Stimulated activated CD8-positive, alpha-beta memory T cell treated with anti-CD3 and anti-CD28 coated beads, Interleukin-2, amount 100 ng/mL, for 48 hours (primary cell): ENCODE measurements around the gene PSG2.
"Not testable (repeated sequence)": the region's sequence is repeated elsewhere in the genome, so short reads cannot be mapped to it uniquely, and the experiment has no call there.

ENCODE experiments used
- DNase-seq, 2 donors: peaks; one replicate each; pipeline ENCODE4 v3.0.0-alpha.2; 2020; ENCODE audit warnings: low read depth in 2 of 2

The PSG2 gene

DNA sequence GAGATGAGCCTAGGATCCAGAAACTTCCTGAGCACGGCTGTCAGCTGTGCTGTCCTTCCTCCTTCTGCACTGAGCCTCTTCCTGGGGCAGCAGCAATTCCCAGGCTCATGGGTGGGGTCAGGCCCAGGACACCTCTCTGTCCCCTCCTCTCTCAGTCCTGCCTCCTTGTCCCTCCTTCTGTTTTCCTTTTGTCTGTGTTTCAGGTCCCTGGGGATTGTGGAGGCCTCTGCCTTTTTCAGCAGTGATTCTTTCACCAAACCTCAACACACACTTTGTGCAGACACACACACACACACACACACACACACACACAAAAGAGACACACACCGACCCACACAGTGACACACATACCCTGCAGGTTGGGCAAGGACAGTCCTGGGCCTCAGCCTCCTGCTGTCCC lies at the start of gene PSG2:
PSG2 (minus strand) TSS at position 101 of the 400 bp plus-strand sequence. CDS start 132 bp downstream, outside the sequence.
- DNase-seq, result not testable (repeated sequence)

DNA sequence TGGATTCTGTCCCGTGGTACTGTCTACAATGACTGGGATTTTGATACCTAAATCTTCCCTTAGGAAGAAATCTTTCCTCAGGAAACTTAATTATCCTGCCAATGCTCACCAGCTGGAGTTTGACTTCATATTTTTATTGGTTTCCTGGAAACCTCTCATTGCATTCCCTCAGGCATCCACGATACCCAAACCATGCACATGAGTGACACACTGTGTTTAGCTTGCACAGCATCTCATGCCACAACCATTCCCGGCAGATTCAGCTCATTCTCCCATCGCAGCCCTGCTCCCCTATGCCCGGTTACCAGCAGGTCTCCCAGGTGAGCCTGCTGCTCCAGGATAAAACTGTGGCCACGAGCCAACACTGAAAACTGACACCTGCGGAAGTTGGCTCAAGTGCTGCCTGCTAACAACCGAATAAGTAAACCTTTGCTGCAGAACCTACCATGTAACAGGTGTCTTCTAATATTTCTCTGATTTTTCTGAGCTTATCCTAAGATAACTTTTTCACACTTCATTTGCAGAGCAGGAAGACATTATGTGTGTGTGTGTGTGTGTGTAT lies 48.9 kb upstream of the PSG2 start:
- not testable (repeated sequence) for DNase-seq

DNA sequence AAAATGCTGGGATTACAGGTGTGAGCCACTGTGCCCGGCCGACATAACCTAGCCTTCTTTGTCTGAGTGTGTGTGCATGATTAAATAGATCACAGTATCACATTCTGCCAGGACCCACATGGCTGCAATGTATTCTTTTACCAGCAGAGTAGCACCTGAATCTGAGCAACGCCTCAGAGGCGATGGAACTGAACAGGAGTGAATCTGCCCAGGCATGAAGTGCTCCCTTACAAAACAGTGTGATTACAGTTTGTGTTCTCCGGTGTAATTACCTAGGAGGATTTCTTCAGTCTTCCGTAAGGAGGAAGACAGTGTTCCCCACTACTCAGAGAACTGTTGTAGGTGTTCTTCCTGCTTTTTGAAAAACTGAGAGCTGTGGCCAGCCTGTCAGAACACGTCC lies 46.7 kb upstream of the PSG2 start:
- DNase-seq, result not testable (repeated sequence)

DNA sequence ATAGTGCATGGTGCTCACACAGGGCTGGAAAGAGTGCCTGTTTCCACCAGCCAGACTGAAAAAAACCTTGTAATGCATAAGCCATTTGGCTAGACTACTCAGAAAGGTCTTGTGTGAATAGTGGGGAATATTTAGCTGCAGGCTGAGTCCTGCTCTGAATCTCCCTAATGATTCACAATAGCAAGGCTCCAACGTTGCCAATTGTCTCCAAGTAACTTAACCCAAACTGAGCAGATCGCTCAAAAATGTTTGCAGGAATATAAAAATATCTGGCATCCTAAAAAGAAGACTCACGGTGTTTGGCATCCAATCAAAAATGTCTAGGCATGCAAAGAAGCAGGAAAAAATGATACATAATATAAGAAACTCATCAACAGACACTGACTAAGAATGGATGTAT lies 44.8 kb upstream of the PSG2 start:
- not testable (repeated sequence) for DNase-seq

DNA sequence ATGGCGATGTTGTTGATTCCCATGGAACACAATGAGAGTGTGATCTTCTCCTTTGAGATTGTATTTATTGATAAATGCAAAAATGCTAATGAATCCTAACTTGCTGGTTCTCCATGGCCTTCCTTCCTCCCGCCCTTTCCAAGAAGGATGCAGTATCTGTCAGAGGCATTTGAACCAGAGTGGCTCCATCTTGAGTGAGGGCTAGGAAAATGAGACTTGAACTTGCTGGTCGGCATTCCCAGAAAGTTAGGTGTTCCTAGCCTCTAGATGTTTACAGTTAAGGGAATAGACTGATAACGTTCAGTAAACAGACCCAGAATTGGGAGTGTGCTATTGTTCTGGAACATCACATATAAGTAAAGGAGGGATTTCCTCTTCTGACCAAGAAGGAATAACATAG lies 44.2 kb upstream of the PSG2 start:
- no peak for DNase-seq

DNA sequence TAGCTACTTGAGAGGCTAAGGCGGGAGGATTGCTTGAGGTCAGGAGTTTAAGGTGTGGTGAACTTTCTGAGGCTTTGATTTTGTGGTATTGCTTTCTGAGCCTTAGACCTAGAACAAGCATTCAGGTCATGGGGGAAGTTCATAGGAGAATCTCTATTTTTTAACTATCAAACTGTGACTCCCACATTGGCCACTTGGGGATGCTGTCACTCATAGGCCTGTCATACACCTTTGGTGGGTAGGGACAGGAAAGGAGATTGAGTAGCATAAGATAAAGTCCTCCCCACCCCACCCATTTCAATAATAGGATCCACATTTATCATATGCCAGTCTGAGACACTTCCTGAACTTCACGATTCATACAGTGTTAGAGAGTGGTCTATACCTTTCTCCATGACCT lies 41.9 kb upstream of the PSG2 start:
- DNase-seq, result no peak

DNA sequence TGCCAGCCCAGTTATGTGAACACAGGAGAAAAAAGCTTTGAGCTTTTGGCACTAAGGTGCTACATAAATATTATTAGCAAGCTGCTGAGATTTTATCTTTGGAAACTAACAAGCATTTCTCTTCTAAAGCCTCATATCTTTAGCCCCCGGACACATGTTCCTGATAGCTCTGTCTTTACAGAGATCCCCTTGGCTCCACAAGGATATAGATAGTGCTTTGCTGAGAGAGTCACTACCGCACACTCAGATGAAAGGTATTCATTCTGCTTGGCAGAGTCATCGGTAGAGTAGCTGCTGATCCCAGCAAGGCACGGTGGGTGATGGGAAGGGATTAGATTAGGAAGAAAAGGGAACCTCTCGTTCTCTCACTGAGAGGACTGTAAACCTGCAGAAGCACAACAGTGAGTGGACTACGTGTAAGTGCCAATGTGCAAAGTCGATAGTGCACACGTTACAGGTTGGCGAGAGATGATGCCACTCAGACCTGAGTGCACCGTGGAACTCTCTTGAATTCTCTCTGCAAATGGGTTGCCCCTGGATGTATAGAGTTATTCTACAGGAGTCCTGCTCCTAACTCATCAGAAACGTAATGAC lies 38.0 kb upstream of the PSG2 start:
- not testable (repeated sequence) for DNase-seq

DNA sequence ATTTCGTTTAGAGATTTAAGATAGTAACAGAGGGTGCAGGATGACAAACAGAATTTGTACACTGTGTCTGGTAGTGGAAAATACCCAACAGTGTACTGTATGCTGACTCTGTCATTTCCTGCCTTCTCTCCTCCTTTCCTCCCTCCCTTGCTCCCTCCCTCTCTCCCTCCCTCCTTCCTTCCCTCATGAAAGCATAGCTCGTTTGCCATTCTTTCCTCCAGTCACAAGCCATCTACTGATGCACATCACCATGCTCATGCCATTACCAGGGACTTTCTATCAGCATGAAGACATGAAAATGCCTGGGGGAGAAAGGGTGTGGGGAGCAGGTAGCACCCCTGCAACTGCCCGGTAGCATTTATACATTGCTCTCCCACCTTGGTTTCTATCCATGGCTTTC lies 37.0 kb upstream of the PSG2 start:
- not testable (repeated sequence) for DNase-seq

DNA sequence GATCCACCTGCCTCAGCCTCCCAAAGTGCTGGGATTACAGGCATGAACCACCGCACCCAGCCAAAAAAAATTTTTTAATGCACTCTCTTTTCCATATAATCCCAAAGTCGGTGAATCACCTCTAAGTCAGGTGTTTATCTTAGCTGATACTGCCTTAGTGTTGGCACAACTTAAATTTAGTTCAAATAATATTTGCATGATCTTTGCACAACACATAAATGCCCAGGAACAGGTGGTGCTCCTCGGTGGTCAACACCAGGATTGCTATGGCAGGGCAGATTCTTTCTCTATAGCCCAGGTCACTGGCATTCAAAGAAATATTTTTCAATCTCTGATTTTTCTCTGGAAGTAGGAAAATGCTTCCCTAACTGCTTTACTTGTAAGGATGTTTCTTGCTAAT lies 33.9 kb upstream of the PSG2 start:
- DNase-seq, result not testable (repeated sequence)

DNA sequence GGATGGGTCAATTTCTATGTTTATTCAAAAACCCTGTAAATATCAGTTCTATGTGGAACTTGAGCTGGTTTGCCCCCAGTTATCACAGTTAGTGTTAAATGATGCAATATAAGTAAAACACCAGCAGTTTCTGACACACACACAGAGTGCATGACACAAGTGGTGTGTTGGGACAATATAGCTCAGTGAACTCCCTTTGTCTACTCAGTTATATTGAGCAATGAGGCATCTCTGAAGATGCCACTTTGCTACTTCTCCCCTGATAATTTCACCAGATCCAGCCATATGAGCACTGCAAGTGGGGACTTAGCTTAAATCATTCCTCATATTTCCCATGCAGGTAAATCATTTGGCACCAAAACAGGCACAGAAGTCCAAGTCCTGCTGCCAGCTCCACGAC lies 33.0 kb upstream of the PSG2 start:
- not testable (repeated sequence) for DNase-seq

DNA sequence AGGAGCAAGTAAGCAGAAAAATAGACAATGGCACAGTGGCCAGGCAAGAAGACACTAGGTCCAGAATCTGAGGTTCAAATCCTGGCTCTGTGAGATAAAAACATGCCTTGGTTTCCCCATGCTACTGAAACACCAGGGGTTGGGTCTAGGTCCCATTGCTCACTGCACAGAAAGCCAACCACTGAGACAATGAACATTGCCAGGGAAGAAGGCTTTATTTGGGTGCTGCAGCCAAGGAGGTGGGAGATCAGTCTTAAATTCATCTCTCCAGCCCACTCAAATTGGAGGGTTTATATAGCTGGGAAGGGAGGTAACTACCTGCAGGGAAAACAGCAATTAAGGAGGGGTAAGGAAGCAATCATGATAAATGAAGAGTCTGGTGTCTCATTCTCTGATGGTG lies 32.6 kb upstream of the PSG2 start:
- DNase-seq, result not testable (repeated sequence)

DNA sequence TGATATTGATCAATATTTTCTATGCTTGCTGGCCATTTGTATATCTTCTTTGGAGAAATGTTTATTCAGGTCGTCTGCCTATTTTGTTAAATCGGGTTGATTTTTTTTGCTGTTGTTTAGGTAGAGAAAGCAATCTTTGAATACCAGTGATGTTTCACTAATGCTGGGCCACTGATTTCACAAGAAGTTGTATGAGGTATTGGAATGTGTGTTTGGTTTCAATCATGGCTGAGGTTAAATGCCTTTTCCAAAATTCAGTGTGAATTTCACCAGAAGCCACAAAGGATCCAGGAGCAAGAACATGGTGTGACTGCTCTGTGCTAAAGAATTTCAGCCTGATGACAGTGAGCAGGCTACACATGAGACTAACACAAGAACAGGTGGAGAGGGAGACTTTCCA lies 32.1 kb upstream of the PSG2 start:
- not testable (repeated sequence) for DNase-seq

DNA sequence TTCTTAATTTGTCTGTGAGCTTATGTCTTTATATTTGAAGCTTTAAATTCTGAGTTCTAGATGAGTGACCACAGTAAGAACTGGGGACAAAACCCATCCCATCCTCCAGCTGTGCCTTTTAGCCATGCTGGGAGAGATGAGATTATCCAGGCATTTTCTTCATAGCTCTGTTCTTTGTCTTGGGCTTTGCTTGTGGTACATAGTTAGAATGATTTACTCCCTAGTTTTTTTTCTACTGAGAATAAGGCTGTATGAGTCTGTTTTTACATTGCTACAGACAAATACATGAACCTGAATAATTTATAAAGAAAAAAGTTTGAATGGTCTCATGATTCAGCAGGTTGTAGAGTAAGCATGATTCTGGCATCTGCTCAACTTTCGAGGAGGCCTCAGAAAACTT lies 24.9 kb upstream of the PSG2 start:
- DNase-seq, result not testable (repeated sequence)

DNA sequence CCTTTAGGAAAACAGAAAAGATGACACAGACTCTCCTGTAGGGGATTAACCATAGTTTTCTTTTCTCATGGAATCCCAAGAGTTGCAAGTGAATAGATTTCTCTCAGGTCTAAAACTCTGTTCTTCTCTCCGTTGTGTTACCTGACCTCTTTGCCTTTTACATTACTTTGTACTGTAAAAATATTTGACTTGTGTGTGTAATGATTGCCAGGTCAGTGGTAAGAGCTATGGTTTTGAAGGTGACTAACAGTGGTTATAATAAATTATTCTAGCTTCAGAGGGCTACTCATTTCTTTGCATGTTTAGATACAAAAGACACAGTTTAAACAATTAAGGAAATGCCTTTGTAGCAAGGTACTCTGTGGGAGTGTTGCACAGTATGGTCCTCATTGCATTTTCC lies 23.0 kb upstream of the PSG2 start:
- no peak for DNase-seq

DNA sequence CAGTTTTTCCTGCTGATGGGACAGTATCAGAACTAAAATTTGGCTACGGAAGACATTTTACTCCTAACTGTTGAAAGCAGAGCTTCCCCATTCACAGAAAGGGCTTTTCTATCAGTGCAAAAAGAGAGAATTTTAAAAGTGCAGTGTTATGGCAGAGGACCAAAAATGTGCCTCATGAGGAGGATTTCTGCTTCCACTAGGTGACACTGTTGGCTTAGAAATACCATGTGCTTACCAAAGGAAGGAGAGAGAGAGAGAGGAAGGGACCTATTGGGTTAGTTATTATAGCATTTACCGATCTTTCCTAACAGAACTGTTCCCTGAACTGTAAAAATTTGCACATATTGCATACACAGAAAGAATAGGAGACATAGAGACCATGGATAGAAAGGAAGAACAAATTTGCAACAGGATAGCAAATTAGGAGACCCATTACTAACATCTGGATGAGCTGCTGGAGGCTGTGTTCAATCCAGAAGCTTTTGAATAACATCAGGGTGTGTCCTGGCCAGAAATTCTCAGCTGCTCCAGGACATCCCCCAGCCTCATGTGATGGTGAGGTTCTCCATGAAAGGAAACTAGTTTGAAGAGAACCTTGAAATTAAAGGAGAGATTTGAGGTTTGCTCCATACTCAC lies 21.8 kb upstream of the PSG2 start:
- not testable (repeated sequence) for DNase-seq

DNA sequence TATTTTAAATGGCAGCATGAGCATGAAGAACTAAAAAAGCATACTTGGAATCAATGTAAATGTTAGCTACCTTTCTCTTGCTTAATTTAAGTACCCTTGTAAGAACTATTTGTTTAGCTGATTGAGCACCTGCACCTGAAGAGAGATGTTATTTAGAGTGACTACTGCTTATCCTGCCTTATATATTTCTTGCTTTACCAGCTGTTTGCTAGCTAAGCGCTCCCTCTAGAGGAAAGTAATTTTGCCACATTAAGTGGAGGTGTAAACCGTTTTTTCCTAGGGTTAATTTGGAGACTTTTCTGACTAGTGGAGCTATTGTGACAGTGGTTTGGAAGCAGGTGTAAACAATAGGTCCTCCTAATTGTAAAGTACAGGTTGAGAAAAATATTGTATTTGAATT lies 19.4 kb upstream of the PSG2 start:
- no peak for DNase-seq

DNA sequence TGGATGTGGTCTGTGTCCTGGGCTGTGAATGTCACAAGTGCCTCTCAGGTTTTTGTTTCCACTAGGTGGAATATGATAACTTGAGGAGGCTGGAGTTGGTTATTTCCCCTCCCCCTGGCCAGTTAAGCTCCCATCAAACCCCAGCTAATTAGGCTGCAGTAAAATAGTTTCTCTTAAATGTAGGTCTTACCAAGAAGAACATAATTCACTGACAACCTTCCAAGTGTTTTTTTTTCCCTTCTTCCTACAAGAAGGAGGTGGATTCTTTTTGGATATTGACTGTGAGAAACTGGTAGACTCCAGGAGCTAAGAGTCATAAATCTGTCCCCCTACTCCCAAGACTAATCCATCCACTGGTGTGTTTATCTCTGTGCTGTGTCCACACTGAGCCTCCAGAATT lies 15.9 kb upstream of the PSG2 start:
- DNase-seq, result not testable (repeated sequence)

DNA sequence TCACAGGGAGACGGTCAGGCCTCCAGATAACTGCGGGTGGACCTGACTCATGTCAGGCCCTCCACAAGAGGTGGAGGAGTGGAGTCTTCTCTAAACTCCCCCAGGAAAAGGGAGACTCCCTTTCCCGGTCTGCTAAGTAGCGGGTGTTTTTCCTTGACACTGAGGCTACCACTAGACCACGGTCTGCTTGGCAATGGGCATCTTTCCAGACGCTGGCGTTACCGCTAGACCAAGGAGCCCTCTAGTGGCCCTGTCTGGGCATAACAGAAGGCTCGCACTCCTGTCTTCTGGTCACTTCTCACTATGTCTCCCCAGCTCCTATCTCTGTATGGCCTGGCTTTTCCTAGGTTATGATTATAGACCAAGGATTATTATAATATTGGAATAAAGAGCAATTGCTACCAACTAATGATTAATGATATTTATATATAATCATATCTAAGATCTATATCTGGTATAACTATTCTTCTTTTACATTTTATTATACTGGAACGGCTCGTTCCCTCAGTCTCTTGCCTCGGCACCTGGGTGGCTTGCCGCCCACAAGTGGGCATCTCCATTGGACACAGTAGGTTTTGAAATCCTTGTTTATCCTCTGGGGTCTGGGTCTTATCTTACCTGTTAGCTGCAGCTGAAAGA lies 5.3 kb upstream of the PSG2 start:
- peak; percentile 2 to 19 for DNase-seq

DNA sequence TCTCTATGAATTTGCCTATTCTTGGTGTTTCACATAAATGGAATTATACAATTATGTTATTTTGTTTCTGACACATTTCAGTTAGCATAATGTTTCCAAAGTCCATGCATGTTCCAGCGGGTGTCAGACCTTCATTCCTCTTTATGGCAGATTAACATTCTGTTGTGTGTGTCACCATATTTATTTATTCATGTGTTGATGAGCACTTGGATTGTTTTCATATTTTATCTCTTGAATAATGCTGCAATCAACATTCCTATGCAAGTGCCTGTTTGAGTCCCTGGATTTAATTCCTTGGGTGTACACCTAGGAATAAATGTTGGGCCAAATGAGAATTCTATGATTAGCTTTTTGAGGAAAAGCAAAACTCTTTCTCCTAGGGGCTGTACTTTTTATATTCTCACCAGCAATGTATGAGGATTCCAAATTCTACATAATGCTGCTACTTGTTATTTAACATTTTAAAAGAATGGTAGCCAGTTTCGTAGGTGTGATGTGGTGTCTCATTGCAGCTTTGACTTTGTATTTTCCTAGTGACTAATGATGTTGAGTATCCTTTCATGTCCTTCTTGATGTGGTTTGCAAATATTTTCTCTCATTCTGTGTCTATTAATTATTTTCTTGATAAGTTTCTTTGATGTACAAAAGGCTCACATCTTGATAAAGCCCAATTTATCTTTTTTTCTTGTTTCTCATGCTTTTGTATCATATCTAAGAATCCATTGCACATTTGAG lies 3.5 kb upstream of the PSG2 start:
- DNase-seq, result not testable (repeated sequence)

DNA sequence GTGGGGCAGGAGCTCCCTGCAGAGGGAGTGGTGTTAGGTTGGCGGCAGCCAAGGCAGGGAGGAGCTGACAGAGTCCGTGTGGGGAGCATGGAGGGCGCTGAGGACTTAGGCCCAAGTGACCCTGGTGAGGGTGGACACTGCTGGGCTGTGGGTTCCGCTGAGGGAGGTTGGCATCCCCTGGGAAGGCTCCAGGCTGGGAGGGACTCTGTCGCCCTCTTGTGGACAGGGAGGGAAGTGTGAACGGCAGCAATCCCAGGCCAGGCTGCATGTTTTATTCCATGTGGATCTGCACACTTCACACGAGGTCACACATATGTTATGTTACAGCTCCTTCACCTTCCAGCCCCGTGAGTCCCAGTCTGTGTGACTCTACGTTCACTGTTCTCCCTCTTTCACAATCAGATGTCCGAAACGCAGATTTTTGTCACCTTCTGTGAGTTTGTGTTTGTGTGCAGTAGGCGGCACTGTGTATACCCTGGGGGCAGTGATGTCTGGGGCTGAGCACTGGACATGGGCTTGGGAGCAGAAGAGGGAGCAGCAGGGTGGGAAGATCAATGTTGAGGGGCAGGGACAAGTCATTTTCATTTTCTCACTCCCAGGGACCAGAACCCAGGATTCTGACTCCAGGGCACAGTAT lies 1.8 kb upstream of the PSG2 start:
- peak; percentile 3 to 13 for DNase-seq

DNA sequence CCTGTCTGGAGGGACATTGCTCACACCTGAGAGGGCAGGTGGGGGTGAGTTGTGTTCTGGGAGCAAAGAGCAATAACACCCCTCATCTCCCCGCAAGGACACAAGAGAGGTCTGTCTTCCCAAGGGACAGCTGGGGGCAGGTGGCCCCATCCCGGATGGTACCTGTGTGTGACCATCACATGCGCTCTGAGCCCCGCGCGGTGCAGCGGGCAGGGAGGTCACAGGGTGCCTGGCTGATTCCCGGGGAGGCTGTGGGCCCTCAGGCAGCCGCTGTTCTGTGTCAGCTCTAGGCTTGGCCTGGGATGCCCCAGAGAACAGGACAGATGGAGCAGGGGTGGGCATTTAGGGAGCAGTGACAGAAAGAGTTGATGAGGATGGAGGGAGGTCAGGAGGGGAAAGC lies 1.2 kb upstream of the PSG2 start:
- DNase-seq, result not testable (repeated sequence)

DNA sequence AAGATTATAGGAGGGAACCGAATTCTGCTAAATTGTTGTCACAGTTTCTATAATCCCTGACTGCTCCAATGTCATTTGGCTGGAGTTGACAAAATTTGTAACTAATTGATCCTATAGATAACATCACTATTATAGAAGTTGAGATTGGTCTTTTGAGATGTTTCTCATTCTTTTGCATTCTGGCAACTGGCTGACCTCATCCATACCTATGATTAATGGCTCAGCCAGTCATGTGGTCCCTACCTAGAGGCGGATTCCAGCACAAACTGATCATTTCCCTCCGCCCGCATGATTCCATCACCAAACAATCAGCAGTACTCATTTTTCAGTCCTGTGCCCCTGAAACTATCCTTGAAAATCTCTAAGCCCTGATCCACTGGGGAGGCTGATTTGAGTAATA lies 4.2 kb downstream of the PSG2 start:
- no peak for DNase-seq
